ENCODE data around the gene SCGB2A2.

SCGB2A2 gene

DNA sequence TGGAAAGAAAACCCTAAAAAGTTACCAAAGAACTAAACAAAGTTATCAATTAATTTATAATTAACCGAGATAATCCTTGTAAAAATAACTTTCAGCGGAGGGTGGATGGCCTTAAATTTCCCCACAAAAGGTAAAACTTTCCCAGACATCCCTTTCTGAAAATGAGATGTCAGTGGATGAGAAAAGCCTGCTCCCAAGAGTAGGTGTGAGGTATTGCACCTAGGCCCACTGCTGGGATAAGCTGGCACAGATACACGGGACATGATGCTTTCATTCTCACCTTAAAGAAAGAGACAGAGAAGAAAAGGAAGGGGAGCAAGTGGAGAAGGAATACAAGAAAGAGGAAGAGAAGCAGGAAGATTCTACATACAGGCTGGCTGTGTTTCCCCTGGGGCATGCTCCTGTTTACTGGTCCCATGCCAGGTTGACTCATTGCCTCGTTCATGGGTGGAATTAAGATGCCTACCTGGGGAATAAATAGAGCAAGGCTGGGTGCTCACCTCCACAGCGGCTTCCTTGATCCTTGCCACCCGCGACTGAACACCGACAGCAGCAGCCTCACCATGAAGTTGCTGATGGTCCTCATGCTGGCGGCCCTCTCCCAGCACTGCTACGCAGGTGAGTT, at the start of gene SCGB2A2:
TSS of gene SCGB2A2 (plus strand) at position 505 of the 625 bp plus-strand sequence. CDS start at position 564, 59 bp downstream.
- no peaks in the 10 kb centered on the region for H3K36me3 ChIP-seq (replicated peaks)
- H3K4me1 ChIP-seq = no peaks in the 10 kb centered on the region
- DNase-seq (ENCODE audit: low spot score in 2 of 2) = no peak
- no peak within 1 kb of the TSS for H3K4me3 ChIP-seq
- in situ Hi-C loops (cut with MboI; ENCODE audit: low sequenced_read_pairs) = no loop called here
- H3K9me3 ChIP-seq = no peaks in the 10 kb centered on the region
- peaks cover 4% of the 10 kb centered on the region; the same call in 1 of the 2 replicates for H3K27me3 ChIP-seq (ENCODE audit: low read depth)

DNA sequence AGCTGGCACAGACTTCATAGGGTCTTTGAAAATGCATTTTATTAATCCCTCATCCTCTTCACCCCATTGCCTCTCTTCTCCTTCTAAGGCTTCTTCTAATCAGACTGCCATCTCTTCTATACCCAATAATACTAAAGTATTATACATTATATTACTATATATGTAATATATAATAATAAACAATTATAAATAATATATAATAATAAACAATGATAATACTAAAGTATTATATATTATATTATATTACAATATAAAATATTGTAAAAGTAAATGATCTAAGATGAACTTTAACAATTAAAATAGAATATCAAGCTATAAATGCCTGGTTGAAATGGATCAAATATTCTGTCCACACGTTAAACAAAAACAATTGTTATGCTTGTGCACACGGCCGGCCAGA, 48.5 kb upstream of the SCGB2A2 start:
- Histone ChIP-seq H3K36me3 (replicated peaks) (no peaks in the 10 kb centered on the region), H3K27me3 (ENCODE audit: low read depth) (no peaks in the 10 kb centered on the region), H3K4me1 (no peaks in the 10 kb centered on the region), H3K9me3 (peaks cover 8% of the 10 kb centered on the region), H3K4me3 (no peak overlapping the region)
- in situ Hi-C loops (cut with MboI; ENCODE audit: low sequenced_read_pairs) = no loop called here
- no peak for DNase-seq (ENCODE audit: low spot score in 2 of 2)

DNA sequence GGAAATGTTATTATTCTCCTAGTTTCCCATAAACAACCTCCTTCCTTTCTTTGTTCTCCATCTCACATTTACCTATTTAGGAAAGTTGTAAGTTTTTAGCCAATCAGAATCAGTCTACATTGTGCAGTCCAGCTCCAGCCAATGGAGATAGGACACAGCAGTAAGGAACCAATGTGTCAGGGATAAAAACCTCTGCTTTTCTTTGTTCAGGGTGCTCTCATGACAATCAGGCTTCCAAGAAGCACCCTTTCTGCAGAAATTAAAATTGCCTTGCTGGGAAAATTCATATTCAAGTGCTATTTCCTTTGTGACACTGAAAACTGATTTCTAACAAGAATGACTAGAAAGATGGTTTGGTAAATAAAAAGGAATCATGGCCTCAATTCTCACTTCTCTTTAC, 46.9 kb upstream of the SCGB2A2 start:
- Histone ChIP-seq H3K4me1 (no peaks in the 10 kb centered on the region), H3K27me3 (ENCODE audit: low read depth) (no peaks in the 10 kb centered on the region), H3K4me3 (no peak overlapping the region), H3K9me3 (peaks cover 8% of the 10 kb centered on the region), H3K36me3 (replicated peaks) (no peaks in the 10 kb centered on the region)
- in situ Hi-C loops (cut with MboI; ENCODE audit: low sequenced_read_pairs) = no loop called here
- no peak for DNase-seq (ENCODE audit: low spot score in 2 of 2)

DNA sequence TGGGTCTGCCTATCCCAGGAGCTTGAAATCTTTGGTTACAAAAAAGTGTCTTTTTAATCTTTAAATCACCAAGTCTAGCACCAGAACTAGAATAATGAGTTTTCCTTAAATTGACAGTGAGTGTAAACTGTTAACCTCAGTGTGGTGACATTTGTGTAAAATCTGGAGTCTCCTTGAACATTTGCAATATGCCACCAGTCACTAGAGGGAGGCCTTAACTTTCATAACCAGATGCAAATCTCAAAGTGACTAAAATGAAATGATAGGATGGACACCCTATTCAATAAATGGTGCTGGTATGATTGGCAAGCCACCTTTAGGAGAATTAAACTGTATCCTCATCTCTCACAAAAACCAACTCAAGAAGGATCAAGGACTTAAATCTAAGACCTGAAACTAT, 36.2 kb upstream of the SCGB2A2 start:
- Histone ChIP-seq H3K36me3 (replicated peaks) (no peaks in the 10 kb centered on the region), H3K4me1 (no peaks in the 10 kb centered on the region), H3K9me3 (no peaks in the 10 kb centered on the region), H3K27me3 (ENCODE audit: low read depth) (peaks cover 9% of the 10 kb centered on the region), H3K4me3 (no peak overlapping the region)
- no peak for DNase-seq (ENCODE audit: low spot score in 2 of 2)
- in situ Hi-C loops (cut with MboI; ENCODE audit: low sequenced_read_pairs) = no loop called here

DNA sequence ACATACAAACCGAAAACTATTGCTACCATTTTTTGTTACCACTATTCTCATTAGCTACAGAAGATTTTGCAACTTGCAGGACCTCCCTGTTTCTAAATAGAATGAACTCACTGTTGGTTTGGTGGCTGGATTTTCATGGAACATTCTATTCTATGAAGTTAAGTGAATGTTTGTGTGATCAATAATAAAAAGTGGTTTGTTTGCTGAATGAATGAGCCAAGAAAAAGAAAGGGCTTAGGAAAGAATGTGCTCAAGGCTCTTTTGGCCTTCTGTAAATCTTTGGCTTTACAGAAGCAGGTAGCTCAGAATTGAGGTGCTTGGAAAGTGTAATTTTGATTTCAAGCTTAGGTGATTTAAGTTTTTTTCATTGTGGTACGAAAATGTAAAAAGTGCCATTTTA, 33.8 kb upstream of the SCGB2A2 start:
- peaks cover 9% of the 10 kb centered on the region for H3K27me3 ChIP-seq (ENCODE audit: low read depth)
- H3K9me3 ChIP-seq = no peaks in the 10 kb centered on the region
- no peaks in the 10 kb centered on the region for H3K4me1 ChIP-seq
- in situ Hi-C loops (cut with MboI; ENCODE audit: low sequenced_read_pairs) = no loop called here
- H3K4me3 ChIP-seq = no peak overlapping the region
- DNase-seq (ENCODE audit: low spot score in 2 of 2) = no peak
- H3K36me3 ChIP-seq (replicated peaks) = no peaks in the 10 kb centered on the region

DNA sequence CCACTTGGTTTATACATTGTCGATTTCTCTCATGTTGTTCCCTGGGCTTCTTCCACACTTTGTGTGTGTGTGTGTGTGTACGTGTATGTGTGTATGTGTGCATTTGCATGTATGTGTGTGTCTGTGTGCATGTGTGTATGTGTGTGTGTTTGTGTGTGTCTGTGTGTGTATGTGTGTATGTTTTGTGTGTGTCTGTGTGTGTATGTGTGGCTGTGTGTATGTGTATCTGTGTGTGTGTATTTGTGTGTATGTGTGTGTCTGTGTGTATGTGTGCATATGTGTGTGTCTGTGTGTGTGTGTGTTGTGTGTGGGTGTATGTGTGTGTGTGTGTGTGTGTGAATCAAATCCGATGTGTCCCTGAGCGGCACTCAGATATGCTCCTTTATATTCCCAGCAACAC, 32.5 kb upstream of the SCGB2A2 start:
- Histone ChIP-seq H3K4me1 (no peaks in the 10 kb centered on the region), H3K9me3 (no peaks in the 10 kb centered on the region), H3K4me3 (no peak overlapping the region), H3K27me3 (ENCODE audit: low read depth) (peaks cover 9% of the 10 kb centered on the region), H3K36me3 (replicated peaks) (no peaks in the 10 kb centered on the region)
- in situ Hi-C loops (cut with MboI; ENCODE audit: low sequenced_read_pairs) = no loop called here
- no peak for DNase-seq (ENCODE audit: low spot score in 2 of 2)

DNA sequence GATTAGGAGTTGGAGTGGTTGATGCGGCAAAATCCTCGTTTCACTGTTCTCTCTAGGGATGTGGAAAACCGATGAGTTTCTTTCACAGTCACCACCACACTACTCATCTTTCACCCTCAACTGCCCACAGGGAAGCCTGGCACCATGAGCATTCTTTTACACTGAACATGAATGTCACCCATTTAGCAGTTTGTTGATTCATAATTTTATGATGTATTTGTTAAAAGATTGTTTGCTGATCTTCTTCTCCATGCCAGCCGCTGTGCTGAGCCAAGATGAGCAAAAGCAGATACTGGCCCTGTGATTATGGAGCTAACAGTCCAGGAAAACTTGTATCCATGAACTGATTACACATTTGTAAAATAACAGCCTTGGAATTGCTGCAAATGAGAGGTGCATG, 31.8 kb upstream of the SCGB2A2 start:
- in situ Hi-C loops (cut with MboI; ENCODE audit: low sequenced_read_pairs) = no loop called here
- no peaks in the 10 kb centered on the region for H3K4me1 ChIP-seq
- peaks cover 9% of the 10 kb centered on the region for H3K27me3 ChIP-seq (ENCODE audit: low read depth)

DNA sequence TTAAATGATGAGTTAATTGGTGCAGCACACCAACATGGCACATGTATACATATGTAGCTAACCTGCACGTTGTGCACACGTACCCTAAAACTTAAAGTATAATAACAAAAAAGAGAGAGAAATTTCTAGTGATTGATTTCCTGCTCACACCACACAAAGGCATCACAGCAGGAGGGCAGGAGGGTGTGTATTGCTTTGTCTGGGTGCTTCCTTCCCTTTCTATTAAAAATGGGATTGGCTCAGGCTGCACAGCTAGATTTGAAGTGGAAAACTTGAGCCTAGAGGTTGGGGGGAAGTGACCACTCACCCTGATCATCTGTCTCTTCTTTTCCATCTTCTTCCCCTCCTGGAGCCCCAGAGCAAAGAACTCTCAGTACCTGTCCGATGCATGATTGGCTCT, 28.9 kb upstream of the SCGB2A2 start:
- Histone ChIP-seq H3K4me1 (no peaks in the 10 kb centered on the region), H3K36me3 (replicated peaks) (no peaks in the 10 kb centered on the region), H3K4me3 (no peak overlapping the region), H3K27me3 (ENCODE audit: low read depth) (peaks cover 6% of the 10 kb centered on the region), H3K9me3 (no peaks in the 10 kb centered on the region)
- in situ Hi-C loops (cut with MboI; ENCODE audit: low sequenced_read_pairs) = loop anchor here (10.0 kb wide), 1 partner anchor 134 kb away; no protein-coding TSS in a partner anchor
- no peak for DNase-seq (ENCODE audit: low spot score in 2 of 2)

More for the DNA sequence above, 31.8 kb upstream of the SCGB2A2 start:
- no peaks in the 10 kb centered on the region for H3K36me3 ChIP-seq (replicated peaks)
- H3K9me3 ChIP-seq = no peaks in the 10 kb centered on the region
- DNase-seq (ENCODE audit: low spot score in 2 of 2) = no peak
- no peak overlapping the region for H3K4me3 ChIP-seq

DNA sequence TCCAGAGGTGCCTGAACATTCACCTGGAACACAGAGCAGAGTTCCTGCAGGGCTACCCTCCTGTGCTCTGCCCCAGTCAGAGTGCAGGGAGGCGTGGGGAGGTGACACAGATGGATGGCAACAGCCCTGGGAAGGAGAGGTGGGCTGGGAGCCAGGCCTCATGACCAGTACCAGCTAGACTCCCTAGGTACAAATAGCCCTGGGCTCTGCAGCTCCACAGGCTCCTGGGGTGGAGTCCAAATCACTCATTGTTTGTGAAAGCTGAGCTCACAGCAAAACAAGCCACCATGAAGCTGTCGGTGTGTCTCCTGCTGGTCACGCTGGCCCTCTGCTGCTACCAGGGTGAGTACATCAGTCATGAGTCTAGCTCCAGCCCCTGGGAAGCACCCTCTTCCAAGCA, 27.9 kb upstream of the SCGB2A2 start, which contains the start of gene SCGB1D2:
TSS of gene SCGB1D2 (plus strand) at position 219 of the 400 bp plus-strand sequence. CDS start at position 288, 69 bp downstream.
- Histone ChIP-seq H3K27me3 (ENCODE audit: low read depth) (no peaks in the 10 kb centered on the region; the same call in 1 of the 2 replicates), H3K36me3 (replicated peaks) (no peaks in the 10 kb centered on the region), H3K4me3 (no peak within 1 kb of the TSS), H3K9me3 (no peaks in the 10 kb centered on the region), H3K4me1 (no peaks in the 10 kb centered on the region)
- DNase-seq (ENCODE audit: low spot score in 2 of 2) = no peak
- in situ Hi-C loops (cut with MboI; ENCODE audit: low sequenced_read_pairs) = loop anchor here (10.0 kb wide), 1 partner anchor 133 kb away; no protein-coding TSS in a partner anchor

DNA sequence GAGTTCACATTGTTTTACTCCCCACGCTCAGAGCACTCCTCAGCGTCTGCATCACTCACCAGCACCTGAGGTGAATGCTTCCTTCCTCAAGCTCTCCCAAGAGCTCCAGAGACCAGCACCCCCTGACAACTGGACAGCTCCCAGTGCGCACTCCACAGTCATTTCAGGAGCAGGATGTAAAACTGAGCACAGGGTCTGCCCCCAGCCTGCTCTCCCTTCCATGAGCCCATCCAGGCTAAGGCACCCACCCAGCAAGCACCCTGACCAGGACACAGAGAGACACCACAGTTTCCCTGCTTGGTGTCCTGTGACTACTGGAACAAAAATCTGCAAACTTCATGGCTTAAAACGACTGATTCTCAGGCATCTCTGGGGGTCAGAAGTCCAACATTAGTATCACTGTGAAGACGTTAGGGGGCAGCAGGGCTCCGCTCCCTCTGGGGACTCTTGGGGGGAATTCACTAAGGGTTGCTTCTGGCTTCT, 24.6 kb upstream of the SCGB2A2 start:
- DNase-seq (ENCODE audit: low spot score in 2 of 2) = peak; percentile 5 to 65
- Histone ChIP-seq H3K9me3 (no peaks in the 10 kb centered on the region), H3K27me3 (ENCODE audit: low read depth) (no peaks in the 10 kb centered on the region; the same call in 1 of the 2 replicates), H3K4me3 (no peak overlapping the region), H3K4me1 (no peaks in the 10 kb centered on the region), H3K36me3 (replicated peaks) (no peaks in the 10 kb centered on the region)
- in situ Hi-C loops (cut with MboI; ENCODE audit: low sequenced_read_pairs) = loop anchor here (10.0 kb wide), 1 partner anchor 129 kb away; no protein-coding TSS in a partner anchor

DNA sequence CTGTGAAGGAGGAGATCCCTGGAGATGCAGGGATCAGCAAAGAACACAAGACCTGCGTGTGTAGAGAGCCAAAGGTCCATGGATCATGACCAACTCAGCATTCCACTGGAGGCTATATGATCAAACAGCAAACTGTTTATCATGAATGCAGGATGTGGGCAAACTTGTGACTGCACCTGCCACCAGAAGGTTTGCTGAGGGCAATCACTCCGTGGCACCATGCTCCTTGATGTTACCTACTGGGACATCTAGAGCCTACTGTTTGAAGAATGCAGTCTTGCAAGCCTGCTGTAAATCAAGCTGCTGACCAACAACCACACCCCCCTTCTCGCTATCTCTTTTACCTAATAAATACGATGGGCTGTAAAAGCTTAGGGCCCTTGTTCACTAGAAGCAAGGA, 18.3 kb upstream of the SCGB2A2 start:
- Histone ChIP-seq H3K36me3 (replicated peaks) (no peaks in the 10 kb centered on the region), H3K4me1 (no peaks in the 10 kb centered on the region), H3K9me3 (peaks cover 4% of the 10 kb centered on the region; the same call in 1 of the 2 replicates), H3K4me3 (no peak overlapping the region), H3K27me3 (ENCODE audit: low read depth) (no peaks in the 10 kb centered on the region)
- in situ Hi-C loops (cut with MboI; ENCODE audit: low sequenced_read_pairs) = no loop called here
- no peak for DNase-seq (ENCODE audit: low spot score in 2 of 2)

DNA sequence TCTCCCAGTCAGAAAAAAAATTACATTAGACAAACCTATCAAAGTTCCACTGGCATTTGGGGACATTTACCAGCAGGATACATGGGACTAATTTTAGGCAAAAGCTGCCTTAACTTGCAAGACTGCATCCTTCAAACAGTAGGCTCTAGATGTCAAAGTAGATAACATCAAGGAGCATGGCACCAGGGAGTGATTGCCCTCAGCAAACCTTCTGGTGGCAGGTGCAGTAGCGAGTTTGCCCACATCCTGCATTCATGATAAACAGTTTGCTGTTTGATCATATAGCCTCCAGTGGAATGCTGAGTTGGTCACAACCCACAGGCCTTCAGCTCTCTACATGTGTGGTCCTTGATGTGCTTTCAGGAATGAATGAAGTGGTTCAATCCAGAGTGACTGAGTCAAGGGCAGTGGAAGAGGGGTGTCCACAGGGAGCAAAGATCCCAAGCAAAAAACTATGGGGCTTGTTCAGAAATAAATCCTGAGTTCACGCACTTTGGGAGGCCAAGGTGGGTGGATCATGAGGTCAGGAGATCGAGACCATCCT, 15.9 kb upstream of the SCGB2A2 start:
- Histone ChIP-seq H3K4me3 (no peak overlapping the region), H3K36me3 (replicated peaks) (no peaks in the 10 kb centered on the region), H3K4me1 (no peaks in the 10 kb centered on the region), H3K9me3 (peaks cover 4% of the 10 kb centered on the region; the same call in 1 of the 2 replicates), H3K27me3 (ENCODE audit: low read depth) (no peaks in the 10 kb centered on the region)
- no peak for DNase-seq (ENCODE audit: low spot score in 2 of 2)
- in situ Hi-C loops (cut with MboI; ENCODE audit: low sequenced_read_pairs) = no loop called here

DNA sequence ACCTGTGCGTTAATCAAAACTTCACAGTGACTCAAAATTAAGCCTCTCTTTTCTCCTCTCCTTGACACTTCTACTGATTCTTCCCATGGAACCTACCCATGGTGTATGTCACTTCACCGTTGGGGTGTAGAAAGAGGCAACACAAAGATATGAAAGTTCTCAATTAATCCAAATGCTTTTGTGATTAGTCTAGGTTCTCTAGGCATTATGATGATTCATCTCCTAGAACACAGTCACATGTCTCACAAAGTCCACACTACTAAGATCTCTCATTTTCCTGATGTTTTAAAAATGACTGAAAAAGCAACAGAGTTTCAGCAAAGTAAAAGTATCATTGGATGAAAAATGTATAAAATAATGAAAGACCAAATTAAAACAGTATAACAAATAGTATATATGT, 13.7 kb upstream of the SCGB2A2 start:
- Histone ChIP-seq H3K9me3 (peaks cover 4% of the 10 kb centered on the region; the same call in 1 of the 2 replicates), H3K4me3 (no peak overlapping the region), H3K27me3 (ENCODE audit: low read depth) (0 out of 2 replicates have a peak, but pooled peaks cover 3% of the 10 kb centered on the region), H3K4me1 (no peaks in the 10 kb centered on the region), H3K36me3 (replicated peaks) (no peaks in the 10 kb centered on the region)
- DNase-seq (ENCODE audit: low spot score in 2 of 2) = no peak
- in situ Hi-C loops (cut with MboI; ENCODE audit: low sequenced_read_pairs) = no loop called here

DNA sequence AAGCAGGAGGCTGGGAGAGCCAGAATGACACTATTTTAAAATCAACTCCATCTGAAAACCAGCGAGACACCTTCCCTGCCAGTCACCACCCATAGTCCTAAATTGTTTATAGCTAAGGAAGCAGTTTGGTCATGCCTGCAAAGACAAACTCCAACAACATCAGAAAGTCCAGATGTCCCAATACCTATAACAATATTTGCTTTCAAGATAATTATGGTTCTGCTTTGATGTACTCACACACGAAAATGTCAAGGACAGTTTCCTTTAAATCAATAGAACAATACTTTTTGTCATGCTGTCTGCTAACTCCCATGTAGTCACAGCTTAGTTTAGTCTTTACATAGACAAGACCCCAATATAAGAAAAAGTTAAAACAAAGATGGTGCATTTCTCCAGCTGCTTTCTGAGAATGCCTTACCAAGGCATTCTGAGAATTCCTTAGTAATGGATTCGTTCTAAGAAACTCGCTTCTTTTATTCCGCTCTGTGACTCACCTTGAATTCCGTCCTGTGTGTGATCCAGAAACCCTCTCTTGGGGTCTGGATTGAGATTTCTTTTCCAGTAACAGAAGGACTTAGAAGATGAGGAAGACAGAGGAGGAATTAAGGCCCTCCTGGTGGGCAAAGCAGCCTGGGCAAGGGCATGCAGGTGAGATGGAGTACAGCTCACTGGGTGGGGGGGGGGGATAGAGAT, 9.6 kb upstream of the SCGB2A2 start:
- Histone ChIP-seq H3K27me3 (ENCODE audit: low read depth) (peaks cover 6% of the 10 kb centered on the region), H3K36me3 (replicated peaks) (no peaks in the 10 kb centered on the region), H3K4me1 (no peaks in the 10 kb centered on the region), H3K9me3 (no peaks in the 10 kb centered on the region), H3K4me3 (no peak overlapping the region)
- in situ Hi-C loops (cut with MboI; ENCODE audit: low sequenced_read_pairs) = no loop called here
- DNase-seq (ENCODE audit: low spot score in 2 of 2) = no peak
